Activated CD8-positive, alpha-beta memory T cell treated with anti-CD3 and anti-CD28 coated beads, Interleukin-2, amount 50 U/mL, for 4 hours (primary cell): Measurements from ENCODE around the gene ARIH1.
"Not testable (repeated sequence)": the region's sequence is repeated elsewhere in the genome, so short reads cannot be mapped to it uniquely, and the experiment has no call there.

Experiments
- DNase-seq: peaks from one replicate; pipeline ENCODE4 v3.0.0-alpha.2; 2020

ARIH1 gene

GRCh38 chr15:72545156-72545555 is 71.0 kb downstream of the ARIH1 start:
- no peak for DNase-seq

- peak; percentile 23 for DNase-seq
Measured at GRCh38 chr15:72554471-72555425, 80.6 kb downstream of the ARIH1 start.

GRCh38 chr15:72559781-72560180 is 85.7 kb downstream of the ARIH1 start:
- no peak for DNase-seq

- no peak for DNase-seq
Measured at GRCh38 chr15:72560458-72560857, 86.3 kb downstream of the ARIH1 start.

GRCh38 chr15:72562386-72562785 is 88.3 kb downstream of the ARIH1 start:
- no peak for DNase-seq

GRCh38 chr15:72562878-72563277 is 88.7 kb downstream of the ARIH1 start:
- no peak for DNase-seq

- no peak for DNase-seq
Measured at GRCh38 chr15:72564091-72564490, 90.0 kb downstream of the ARIH1 start.

- no peak for DNase-seq
Measured at GRCh38 chr15:72566973-72567372, 92.8 kb downstream of the ARIH1 start.

GRCh38 chr15:72570059-72570458 is 95.9 kb downstream of the ARIH1 start:
- no peak for DNase-seq

GRCh38 chr15:72579814-72580213 is 105.7 kb downstream of the ARIH1 start:
- DNase-seq = no peak

- DNase-seq = no peak
Measured at GRCh38 chr15:72584006-72584405, 109.9 kb downstream of the ARIH1 start.

GRCh38 chr15:72585025-72585424 is 110.9 kb downstream of the ARIH1 start:
- DNase-seq = no peak

GRCh38 chr15:72585476-72586058 is 111.4 kb downstream of the ARIH1 start:
- no peak for DNase-seq

- DNase-seq = no peak
Measured at GRCh38 chr15:72588096-72588495, 114.0 kb downstream of the ARIH1 start.

GRCh38 chr15:72590427-72590826 is 116.3 kb downstream of the ARIH1 start:
- DNase-seq = no peak

GRCh38 chr15:72591361-72591760 is 117.2 kb downstream of the ARIH1 start:
- DNase-seq = no peak

GRCh38 chr15:72592097-72592496 is 118.0 kb downstream of the ARIH1 start:
- no peak for DNase-seq

GRCh38 chr15:72592676-72593075 is 118.5 kb downstream of the ARIH1 start:
- DNase-seq = no peak

GRCh38 chr15:72593838-72594237 is 119.7 kb downstream of the ARIH1 start:
- no peak for DNase-seq

- DNase-seq = no peak
Measured at GRCh38 chr15:72599855-72600464, 125.8 kb downstream of the ARIH1 start.

GRCh38 chr15:72604794-72605193 is 130.7 kb downstream of the ARIH1 start:
- DNase-seq = no peak

GRCh38 chr15:72608084-72608483 is 134.0 kb downstream of the ARIH1 start:
- not testable (repeated sequence) for DNase-seq

GRCh38 chr15:72609862-72610261 is 135.7 kb downstream of the ARIH1 start:
- DNase-seq = no peak

GRCh38 chr15:72612324-72612723 is 138.2 kb downstream of the ARIH1 start:
- DNase-seq = not testable (repeated sequence)
